OCI-LY1 (cell line): ENCODE results near the gene TAAR2.

ENCODE experiments used
- H2AFZ ChIP-seq: fragments of 200-600 bp; sonication (generic), shearing (Covaris generic); 2 replicates; pipeline ENCODE4 v1.6.0; 2014; ENCODE audit warnings: antibody characterized with exemption, mild to moderate bottlenecking, low read length
- H3F3A ChIP-seq: fragments of 200-600 bp; sonication (generic), shearing (Covaris generic); 2 replicates; pipeline ENCODE4 v1.6.0; 2014; ENCODE audit warnings: mild to moderate bottlenecking, antibody characterized with exemption, low read length, moderate library complexity; ENCODE audit not compliant: insufficient read depth
- H3K27ac ChIP-seq: fragments of 200-600 bp; sonication (generic); 2 replicates; pipeline ENCODE4 v1.5.1; 2014; ENCODE audit warnings: low read length, mixed run types, mild to moderate bottlenecking, low read depth; ENCODE audit not compliant: poor library complexity, severe bottlenecking
- H3K27me3 ChIP-seq: fragments of 200-600 bp; sonication (generic); 2 replicates; pipeline ENCODE4 v1.6.0; 2014; ENCODE audit warnings: antibody characterized with exemption, mild to moderate bottlenecking, low read length, moderate library complexity; ENCODE audit not compliant: insufficient read depth
- H3K36me3 ChIP-seq: fragments of 200-600 bp; sonication (generic); 2 replicates; pipeline ENCODE4 v1.6.1; 2014; ENCODE audit warnings: mild to moderate bottlenecking, antibody characterized with exemption, low read length, moderate library complexity, mixed read lengths; ENCODE audit not compliant: insufficient read depth
- H3K4me1 ChIP-seq: fragments of 200-600 bp; sonication (generic); 2 replicates; pipeline ENCODE4 v1.5.1; 2014; ENCODE audit warnings: mild to moderate bottlenecking, low read length, moderate library complexity; ENCODE audit not compliant: insufficient read depth, severe bottlenecking
- H3K4me2 ChIP-seq: fragments of 200-600 bp; sonication (generic), shearing (Covaris generic); 2 replicates; pipeline ENCODE4 v1.6.1; 2014; ENCODE audit warnings: low read length
- H3K4me3 ChIP-seq: fragments of 200-600 bp; sonication (generic); 2 replicates; pipeline ENCODE4 v1.5.1; 2014; ENCODE audit warnings: low read length, low read depth, mild to moderate bottlenecking, mixed read lengths; ENCODE audit not compliant: poor library complexity, severe bottlenecking
- H3K79me2 ChIP-seq: fragments of 200-600 bp; shearing (Covaris generic); 2 replicates; pipeline ENCODE4 v1.6.1; 2016; ENCODE audit warnings: mixed run types, low read length, mixed read lengths; ENCODE audit not compliant: insufficient read depth
- H3K9ac ChIP-seq: fragments of 200-600 bp; sonication (generic), shearing (Covaris generic); 2 replicates; pipeline ENCODE4 v1.6.1; 2014; ENCODE audit warnings: mild to moderate bottlenecking, low read length, mixed read lengths
- H3K9me2 ChIP-seq: fragments of 200-600 bp; sonication (generic), shearing (Covaris generic); 2 replicates; pipeline ENCODE4 v1.6.1; 2014; ENCODE audit warnings: low read depth, mild to moderate bottlenecking, low read length, mixed read lengths
- H3K9me3 ChIP-seq: fragments of 200-600 bp; shearing (Covaris generic); 2 replicates; pipeline ENCODE4 v1.6.1; 2014; ENCODE audit warnings: low read length, mixed read lengths
- H4K20me1 ChIP-seq: fragments of 200-600 bp; sonication (generic), shearing (Covaris generic); 2 replicates; pipeline ENCODE4 v1.6.0; 2016; ENCODE audit warnings: mild to moderate bottlenecking, low read length; ENCODE audit not compliant: insufficient read depth
- EZH2 ChIP-seq: fragments of 200-600 bp; sonication (generic), shearing (Covaris generic); IDR thresholded peaks from 2 replicates; pipeline ENCODE4 v1.8.0; 2017; ENCODE audit warnings: borderline replicate concordance, mixed run types, mild to moderate bottlenecking, antibody characterized with exemption, low read length, moderate library complexity, mixed read lengths
- TF ChIP-seq, protein P1 (sequence below): fragments of 200-600 bp; sonication (generic), shearing (Covaris generic); IDR thresholded peaks from 2 replicates; pipeline ENCODE4 v1.5.1; 2017; ENCODE audit warnings: mild to moderate bottlenecking, antibody characterized with exemption, low read length, moderate library complexity, mixed read lengths

TAAR2 gene

DNA sequence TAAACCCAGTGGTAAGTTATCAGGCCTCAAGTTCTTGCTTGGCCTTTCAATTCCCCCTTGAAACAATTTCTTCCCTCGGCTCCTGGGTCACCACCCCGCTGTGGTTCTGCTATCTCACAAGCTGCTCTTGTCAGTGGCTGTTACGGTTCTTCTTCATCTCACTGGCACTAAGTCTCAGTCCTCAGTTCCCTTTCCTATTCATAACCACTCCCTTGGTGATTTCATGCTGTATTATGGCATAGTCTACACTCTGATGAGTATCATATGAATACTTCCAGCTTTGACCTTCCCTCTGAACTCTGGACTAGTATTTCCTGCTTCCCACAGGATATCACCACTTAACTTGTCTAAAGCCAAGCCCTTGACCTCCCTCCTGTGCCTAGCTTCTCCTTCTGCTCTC is 27.0 kb upstream of the TAAR2 start:
- no peak overlapping the region for H3K9ac ChIP-seq
- TF ChIP-seq, protein P1, sequence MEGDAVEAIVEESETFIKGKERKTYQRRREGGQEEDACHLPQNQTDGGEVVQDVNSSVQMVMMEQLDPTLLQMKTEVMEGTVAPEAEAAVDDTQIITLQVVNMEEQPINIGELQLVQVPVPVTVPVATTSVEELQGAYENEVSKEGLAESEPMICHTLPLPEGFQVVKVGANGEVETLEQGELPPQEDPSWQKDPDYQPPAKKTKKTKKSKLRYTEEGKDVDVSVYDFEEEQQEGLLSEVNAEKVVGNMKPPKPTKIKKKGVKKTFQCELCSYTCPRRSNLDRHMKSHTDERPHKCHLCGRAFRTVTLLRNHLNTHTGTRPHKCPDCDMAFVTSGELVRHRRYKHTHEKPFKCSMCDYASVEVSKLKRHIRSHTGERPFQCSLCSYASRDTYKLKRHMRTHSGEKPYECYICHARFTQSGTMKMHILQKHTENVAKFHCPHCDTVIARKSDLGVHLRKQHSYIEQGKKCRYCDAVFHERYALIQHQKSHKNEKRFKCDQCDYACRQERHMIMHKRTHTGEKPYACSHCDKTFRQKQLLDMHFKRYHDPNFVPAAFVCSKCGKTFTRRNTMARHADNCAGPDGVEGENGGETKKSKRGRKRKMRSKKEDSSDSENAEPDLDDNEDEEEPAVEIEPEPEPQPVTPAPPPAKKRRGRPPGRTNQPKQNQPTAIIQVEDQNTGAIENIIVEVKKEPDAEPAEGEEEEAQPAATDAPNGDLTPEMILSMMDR = no peak
- TF ChIP-seq EZH2 = no peak
- no peaks in the 10 kb centered on the region; the same call in 1 of the 2 replicates for H3K27me3 ChIP-seq
- no peak overlapping the region for H3K27ac ChIP-seq
- no peaks in the 10 kb centered on the region for H3K9me2 ChIP-seq
- no peaks in the 10 kb centered on the region for H3F3A ChIP-seq
- H3K4me1 ChIP-seq = no peaks in the 10 kb centered on the region
- no peak overlapping the region for H2AFZ ChIP-seq
- H4K20me1 ChIP-seq = no peaks in the 10 kb centered on the region
- no peaks in the 10 kb centered on the region for H3K36me3 ChIP-seq
- H3K4me3 ChIP-seq = no peak overlapping the region
- no peaks in the 10 kb centered on the region for H3K9me3 ChIP-seq
- no peaks in the 10 kb centered on the region for H3K79me2 ChIP-seq
- H3K4me2 ChIP-seq = no peak overlapping the region

DNA sequence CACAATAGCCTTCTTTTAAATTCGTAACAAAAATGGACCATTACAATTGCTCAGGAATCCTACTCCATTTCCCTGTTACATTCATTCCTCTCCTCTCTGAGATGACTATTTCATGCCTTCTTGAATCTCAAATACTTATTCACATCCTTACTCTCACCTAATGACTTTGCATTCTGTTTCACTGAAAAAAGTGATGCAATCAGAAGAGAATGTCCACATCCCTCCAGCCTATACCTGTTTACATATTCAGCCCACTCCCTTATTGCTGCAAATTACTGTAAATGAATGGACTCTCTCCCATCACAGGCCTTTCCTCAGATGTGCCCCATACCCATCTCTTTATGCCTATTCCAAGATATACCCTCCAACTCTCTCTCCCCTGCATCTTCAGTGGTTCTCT is 26.4 kb upstream of the TAAR2 start:
- Histone ChIP-seq H3K27ac (no peak overlapping the region), H3K4me3 (no peak overlapping the region), H3K9me2 (no peaks in the 10 kb centered on the region), H4K20me1 (no peaks in the 10 kb centered on the region), H3K9me3 (no peaks in the 10 kb centered on the region), H3K9ac (no peak overlapping the region), H3K79me2 (no peaks in the 10 kb centered on the region), H2AFZ (no peak overlapping the region), H3K4me1 (no peaks in the 10 kb centered on the region), H3K27me3 (no peaks in the 10 kb centered on the region; the same call in 1 of the 2 replicates), H3F3A (no peaks in the 10 kb centered on the region), H3K4me2 (no peak overlapping the region), H3K36me3 (no peaks in the 10 kb centered on the region)
- TF ChIP-seq EZH2 = no peak
- TF ChIP-seq, protein P1 = no peak

DNA sequence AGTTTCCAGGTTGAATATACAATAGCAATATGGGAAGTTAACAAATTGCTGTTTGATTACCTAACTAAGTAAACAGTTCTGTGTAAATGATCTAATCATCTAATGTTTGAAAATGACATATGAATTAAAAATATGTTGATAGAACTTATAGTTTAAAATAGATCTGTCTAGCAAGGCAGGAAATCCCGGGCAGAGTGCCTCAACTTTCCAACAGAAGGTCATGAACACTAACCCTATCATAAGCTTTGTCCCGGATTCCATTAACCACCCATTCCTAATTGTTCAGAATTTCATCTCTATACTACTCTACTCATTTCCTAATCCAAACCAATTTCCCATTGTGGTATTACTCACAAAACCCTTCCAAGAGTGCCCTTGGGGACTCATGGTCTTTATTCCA is 24.8 kb upstream of the TAAR2 start:
- no peaks in the 10 kb centered on the region for H3K9me3 ChIP-seq
- no peaks in the 10 kb centered on the region for H3K4me1 ChIP-seq
- no peak overlapping the region for H3K4me3 ChIP-seq
- no peaks in the 10 kb centered on the region for H3F3A ChIP-seq
- H3K9me2 ChIP-seq = no peaks in the 10 kb centered on the region
- no peaks in the 10 kb centered on the region for H3K27me3 ChIP-seq
- TF ChIP-seq, protein P1 = no peak
- no peak for TF ChIP-seq EZH2
- no peak overlapping the region for H3K9ac ChIP-seq
- H2AFZ ChIP-seq = no peak overlapping the region
- no peaks in the 10 kb centered on the region for H3K36me3 ChIP-seq
- no peak overlapping the region for H3K27ac ChIP-seq
- H3K79me2 ChIP-seq = no peaks in the 10 kb centered on the region
- H3K4me2 ChIP-seq = no peak overlapping the region
- no peaks in the 10 kb centered on the region for H4K20me1 ChIP-seq
